MV-4-11 (cell line): ENCODE data around the gene GOLGA7B.

Experiments
- DNase-seq: peaks from one replicate; lab custom pipeline; 2025; lab: John Stamatoyannopoulos, UW

GOLGA7B gene

GRCh38 chr10:97868134-97868685, 18.6 kb downstream of the GOLGA7B start:
- no peak for DNase-seq

DNA sequence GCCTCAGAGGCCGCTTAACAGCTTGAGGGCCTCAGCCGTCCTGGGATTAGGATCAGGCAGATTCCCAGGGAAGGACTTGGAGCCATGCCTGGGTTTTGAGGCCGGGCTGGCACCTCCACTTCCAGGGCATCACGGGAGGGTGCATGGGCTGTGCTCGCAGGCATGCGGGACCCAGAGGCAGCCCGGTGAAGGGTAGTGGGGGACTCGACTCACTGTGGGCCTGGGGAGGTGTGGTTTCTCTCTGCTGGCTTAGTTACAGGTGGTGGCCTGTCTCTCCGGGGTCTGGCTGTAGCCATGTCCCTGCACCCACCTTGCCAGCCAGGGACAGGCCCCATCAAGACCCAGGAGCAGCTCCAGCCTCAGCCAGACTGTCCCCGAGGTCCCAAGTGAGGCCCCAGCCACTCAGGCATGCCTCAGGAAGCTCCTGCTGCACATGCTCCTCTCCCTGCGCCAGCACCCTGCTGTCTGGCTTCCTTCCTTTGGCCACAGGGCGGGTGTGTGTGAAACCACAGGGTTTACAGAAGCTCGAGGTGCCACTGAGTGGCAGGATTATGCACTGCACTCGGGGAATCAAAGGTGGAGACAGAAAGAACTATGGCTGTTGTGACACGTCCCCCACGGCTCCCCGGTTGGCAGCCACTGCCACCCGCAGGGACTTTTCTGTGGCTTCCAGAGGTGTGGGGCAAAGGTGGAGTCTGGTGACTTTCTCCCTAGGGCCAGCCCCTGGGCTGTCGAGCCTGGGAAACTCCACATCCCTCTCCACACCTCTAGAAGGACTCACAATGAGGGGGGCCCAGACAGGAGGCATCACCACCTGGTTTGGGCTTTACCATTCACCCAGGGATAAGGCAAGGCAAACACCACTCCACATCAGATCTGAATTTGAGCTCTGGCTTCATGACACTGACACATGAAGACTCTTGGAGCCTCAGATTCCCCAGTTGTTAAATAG, 19.7 kb downstream of the GOLGA7B start:
- DNase-seq: peak; percentile 90

DNA sequence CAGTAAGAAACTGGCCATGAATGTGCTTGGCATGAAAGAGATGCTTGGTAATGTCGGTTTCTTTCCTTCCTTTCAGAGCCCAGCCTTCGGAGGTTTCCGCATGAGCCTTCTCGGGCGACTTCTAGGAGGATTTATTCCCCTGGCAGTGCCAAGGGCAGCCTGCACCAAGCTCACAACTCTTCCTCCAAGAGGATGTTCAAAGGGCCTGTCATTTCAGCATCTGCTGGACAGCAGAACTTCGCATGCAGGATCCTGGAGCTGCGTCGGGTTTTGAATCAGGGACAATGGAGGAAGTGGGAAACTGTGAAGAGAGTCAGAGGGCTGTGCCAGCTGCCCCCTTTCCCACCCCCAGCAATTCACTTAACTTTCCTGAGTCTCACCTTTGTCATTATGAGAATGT, 21.3 kb downstream of the GOLGA7B start:
- no peak for DNase-seq

DNA sequence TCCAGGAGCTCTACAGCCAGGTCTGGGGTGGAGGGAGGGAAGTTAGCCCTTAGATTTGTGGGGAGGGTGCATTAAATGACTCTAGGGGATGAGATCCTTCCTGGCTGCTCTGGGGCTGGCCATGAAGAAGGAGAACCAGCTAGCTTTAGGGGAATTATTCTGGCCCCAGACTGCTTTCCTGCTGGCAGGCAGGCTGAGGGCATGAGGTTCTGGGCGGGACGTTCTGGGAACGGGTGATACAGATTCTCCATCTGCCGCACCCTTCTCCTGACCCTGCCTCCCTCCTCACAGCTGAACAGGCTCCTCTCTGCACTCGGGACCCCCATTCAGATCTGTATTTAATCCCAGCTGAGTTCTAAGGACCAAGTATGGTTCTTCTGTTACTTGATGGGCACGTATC, 23.9 kb downstream of the GOLGA7B start:
- DNase-seq: no peak

- DNase-seq: no peak
Measured at GRCh38 chr10:97874332-97874731, 24.7 kb downstream of the GOLGA7B start.

GRCh38 chr10:97875391-97875790, 25.7 kb downstream of the GOLGA7B start:
- DNase-seq: no peak

DNA sequence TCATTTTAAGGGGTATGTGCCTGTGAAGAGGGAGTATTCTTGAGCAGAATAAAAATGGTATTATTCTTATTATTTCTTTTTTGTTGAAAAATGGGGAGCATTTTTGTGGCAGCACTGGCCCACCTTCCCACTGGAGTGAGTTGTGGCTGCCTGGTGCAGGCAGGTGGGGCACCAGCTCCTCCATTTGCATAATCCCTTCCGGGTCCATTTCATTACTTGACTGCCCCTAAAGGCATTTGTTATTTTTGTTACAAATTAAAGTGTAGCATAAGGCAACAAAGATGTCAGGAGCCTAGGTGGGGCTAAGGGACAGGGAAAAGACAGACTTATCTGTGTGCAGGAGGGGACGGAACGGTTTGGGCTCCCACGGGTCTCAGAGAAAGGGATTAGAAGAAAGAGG, 26.8 kb downstream of the GOLGA7B start:
- no peak for DNase-seq

DNA sequence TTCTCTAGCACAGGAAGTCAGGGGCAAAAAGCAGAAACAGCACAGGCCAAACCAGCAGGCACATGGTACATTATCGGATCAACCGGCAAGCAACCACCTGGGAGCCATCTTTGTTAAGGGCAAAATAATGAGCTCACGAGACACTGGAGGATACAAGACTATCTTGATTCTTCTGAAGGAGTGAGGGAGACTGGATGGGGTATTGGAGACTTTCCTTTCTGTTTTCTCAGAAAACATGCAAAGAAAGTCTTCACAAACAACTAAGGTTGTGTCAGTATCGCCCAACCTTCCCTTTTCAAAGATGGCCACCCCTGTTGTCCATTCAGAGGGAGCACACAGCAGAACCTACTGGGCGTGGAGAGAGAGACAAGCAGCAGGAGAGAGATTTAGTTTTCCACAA, 29.6 kb downstream of the GOLGA7B start:
- no peak for DNase-seq

DNA sequence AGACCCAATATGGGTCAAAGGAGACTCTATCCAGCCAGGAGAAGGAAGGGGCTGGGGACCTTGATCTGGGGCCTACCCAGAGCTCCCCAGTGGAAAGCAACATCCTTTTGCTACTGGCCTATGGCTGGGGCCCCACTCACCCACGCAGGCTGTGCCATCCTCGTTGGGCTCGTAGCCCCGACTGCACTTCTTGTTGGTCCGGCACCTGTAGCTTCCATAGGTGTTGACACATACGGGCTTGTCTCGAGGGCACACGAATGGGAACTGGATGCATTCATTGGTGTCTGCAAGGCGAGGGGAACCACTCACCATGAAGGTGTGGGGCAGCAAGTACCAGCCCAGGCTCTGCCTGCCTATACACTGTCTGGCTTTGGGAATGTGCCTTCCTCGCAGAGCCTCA, 30.5 kb downstream of the GOLGA7B start:
- DNase-seq: no peak

DNA sequence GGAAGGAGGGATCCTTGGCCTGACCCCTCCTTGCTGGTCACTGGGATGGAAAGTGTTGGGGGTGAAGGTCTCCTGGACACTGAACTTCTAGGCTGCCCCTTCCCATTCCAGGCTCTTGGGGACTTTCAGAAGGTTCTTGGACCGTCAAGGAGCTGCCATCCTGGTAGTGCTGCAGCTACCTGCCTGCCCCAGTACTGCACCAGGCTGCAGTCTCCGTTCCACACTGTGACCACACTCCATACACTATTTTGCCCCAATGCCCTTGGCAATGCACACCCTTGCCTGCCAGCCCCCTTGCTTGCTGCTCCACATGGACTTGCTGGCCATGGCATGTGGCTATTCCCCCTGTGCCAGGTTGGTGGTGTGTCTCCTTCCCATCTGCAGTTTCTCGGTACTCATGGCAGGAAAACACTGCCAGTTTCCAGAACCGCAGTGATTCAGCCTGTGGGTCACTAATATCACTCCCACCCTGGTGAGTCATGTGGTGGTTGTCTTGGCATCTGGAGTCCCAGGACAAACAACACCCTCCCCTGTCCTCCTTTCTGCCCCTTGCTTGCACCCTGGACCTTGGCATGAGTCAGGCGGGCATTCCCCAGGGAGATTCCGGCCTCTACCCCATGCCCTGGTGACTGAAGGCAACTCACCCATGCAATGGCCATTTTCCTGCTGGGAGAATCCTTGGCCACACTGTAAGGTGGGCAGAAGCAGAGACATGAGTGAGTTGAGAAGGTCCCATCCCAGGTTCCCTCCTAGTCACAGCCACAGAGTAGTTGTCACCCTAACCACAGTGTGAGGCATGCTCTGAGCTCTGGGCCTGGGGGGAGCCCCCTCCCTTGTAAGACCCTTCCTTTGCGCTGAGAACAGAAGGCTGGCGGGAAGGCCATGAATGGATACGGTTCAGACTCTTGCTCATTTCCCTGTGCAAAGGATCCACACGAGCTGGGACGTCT, 32.8 kb downstream of the GOLGA7B start:
- no peak for DNase-seq

DNA sequence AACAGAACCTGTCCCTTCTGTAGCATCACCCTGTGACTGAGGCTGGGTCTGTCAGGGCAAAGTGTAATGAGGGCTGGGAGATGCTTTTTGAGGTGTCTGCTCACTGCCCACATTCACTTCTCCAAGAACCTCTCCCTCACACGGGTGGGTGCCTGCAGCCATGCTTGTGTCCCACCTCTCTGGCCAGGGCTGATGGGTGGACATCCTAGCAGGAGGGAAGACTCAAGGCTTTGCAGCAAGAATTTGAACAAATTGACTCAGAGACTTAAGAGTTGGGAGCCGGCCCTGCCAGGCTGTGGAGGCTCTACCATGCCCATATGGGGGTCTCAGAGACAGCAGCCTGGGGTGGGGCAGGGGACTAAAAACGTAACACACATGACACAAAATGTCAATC, 33.4 kb downstream of the GOLGA7B start:
- no peak for DNase-seq

GRCh38 chr10:97886286-97886685, 36.6 kb downstream of the GOLGA7B start:
- DNase-seq: no peak

- DNase-seq: no peak
Measured at GRCh38 chr10:97887399-97887798, 37.8 kb downstream of the GOLGA7B start.

- no peak for DNase-seq
Measured at GRCh38 chr10:97888134-97888533, 38.5 kb downstream of the GOLGA7B start.

DNA sequence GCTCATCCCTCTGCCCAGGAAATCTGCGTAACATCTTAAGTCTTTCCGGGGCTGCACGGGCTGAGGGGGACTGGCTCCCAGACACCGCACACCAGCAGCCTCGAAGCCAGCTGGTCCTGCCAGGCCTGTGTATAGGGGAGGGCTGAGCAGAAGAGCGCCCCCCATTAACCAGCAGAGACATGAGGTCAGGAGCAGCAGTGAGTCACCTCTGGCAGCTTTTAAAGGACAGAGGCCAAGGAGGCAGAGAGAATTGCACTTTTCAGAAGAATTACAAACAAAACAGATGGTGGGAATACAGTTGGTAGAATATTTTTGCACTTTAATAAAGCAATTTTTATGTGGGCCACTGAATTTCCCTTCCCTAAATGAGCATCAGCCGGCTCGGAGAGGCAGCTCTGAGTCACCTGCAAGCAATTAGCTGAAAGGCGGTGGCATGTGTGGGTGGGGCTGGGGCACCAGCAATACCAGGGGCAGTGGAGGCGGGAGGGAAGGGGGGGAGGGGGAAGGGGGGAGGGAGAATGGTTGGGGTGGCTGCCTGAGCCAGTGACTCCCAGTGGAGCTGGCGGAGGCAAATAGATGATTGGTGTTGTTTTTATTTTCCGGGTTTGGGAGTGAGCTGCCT, 39.1 kb downstream of the GOLGA7B start:
- DNase-seq: peak; percentile 21

DNA sequence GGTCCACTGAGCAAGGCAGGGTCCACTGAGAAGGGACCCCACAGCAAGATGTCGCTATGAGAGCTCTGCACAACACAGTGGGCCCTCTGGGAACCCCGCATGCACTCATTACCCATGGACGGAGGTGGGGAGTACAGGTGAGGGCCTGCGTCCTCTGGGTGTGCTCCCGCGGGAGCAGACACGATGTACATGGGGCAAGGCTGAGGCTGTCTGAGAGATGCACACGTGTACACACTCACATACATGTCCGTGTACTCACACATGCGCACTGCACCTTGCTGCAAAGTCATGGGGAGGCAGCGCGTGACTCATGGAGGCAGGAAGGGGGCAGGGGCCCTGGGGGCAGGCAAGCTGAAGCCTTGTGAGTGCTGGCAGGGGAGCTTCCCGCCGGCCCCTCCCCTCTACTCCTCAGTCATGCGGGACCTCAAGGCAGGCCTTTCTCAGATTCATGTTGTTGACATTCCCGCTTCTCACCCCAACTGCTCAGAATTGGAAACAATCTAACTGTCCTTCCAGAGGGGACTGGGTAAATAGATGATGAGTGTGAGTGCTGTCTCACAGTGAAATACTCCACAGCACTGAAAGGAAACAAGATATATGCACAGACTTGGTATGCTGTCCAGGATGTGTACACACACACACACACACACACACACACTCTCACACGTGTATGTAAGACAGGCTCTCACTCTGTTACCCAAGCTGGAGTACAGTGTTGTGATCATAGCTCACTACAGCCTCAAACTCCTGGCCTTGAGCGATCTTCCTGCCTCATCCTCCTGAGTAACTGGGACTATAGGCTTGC, 40.0 kb downstream of the GOLGA7B start:
- no peak for DNase-seq

- no peak for DNase-seq
Measured at GRCh38 chr10:97891497-97892167, 42.0 kb downstream of the GOLGA7B start.

DNA sequence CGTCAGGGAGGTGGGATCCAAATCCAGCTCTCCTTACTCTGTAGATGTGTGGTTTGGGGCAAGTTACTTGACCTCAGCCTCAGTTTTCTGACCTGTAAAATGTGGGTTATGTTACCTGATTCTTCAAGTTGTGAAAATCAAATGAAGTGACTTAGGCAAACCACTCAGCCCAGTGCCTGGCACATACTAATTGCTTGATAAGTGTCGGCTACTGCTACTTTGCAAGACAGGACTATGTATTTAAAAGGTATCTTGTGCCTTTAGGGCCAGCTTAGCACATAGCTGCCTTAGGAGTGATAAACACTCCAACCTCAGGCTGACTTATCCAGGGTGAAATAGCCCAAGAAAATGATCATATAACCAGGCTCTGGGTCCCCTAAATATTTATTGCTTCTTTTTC, 42.9 kb downstream of the GOLGA7B start:
- DNase-seq: no peak

DNA sequence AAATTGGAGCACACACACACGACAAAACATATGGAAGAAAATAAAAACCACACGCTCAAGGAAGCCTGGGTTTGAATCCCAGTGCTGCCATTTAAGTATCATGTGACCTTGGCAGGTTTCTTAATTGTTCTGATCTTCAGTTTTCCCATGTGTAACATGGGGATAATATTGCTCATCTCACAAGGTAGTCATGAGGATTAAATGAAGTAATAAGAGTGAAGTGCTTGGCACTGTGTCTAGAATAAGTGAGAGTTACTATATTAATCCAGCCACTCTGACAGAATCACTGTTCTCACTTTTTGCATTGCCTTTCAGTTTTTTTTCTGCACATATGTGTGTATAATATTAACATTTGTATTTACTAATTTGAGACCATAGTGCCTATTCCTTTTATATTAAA, 43.3 kb downstream of the GOLGA7B start:
- no peak for DNase-seq

- no peak for DNase-seq
Measured at GRCh38 chr10:97894092-97894491, 44.4 kb downstream of the GOLGA7B start.

- DNase-seq: no peak
Measured at GRCh38 chr10:97895084-97895483, 45.4 kb downstream of the GOLGA7B start.
